HepG2 (cell line): ENCODE results near the gene LEPROT. TPM values are rescaled to one million over a fixed set of nuclear protein-coding genes. Genes with fewer than 3 reads are reported as not detected.
A peak's percentile ranks its signal among the peaks of the same experiment; 100 is the strongest.

Source experiments
- ATRX ChIP-seq: sonication (generic); formaldehyde crosslinking; IDR thresholded peaks from 2 replicates; pipeline ENCODE4 v1.4.0; 2020; ENCODE audit warnings: missing genetic modification reagents, borderline replicate concordance
- BORCS8-MEF2B ChIP-seq: sonication (generic); formaldehyde crosslinking; IDR thresholded peaks from 2 replicates; pipeline ENCODE4 v1.8.0; 2022; ENCODE audit warnings: mild to moderate bottlenecking, missing genetic modification reagents
- CAMTA2 ChIP-seq: sonication (generic); formaldehyde crosslinking; IDR thresholded peaks from 2 replicates; pipeline ENCODE4 v1.4.0; 2020; ENCODE audit warnings: mild to moderate bottlenecking, missing genetic modification reagents, borderline replicate concordance
- CREB1 ChIP-seq, 2 experiments: fragments of 450-650 bp in 1 of 2; IDR thresholded peaks; 2 replicates each; pipeline ENCODE4 v1.6.1; 2016 to 2017; ENCODE audit warnings: control low read depth in 1 of 2, mild to moderate bottlenecking in 1 of 2, missing compliant biosample characterization in 1 of 2, missing genetic modification characterization in 1 of 2
- CREB3 ChIP-seq: sonication (generic); formaldehyde crosslinking; IDR thresholded peaks from 2 replicates; pipeline ENCODE4 v1.5.0; 2020; ENCODE audit warnings: missing genetic modification reagents
- GATAD2A ChIP-seq: IDR thresholded peaks from 2 replicates; pipeline ENCODE4 v1.6.1; 2016
- HBP1 ChIP-seq: IDR thresholded peaks from 2 replicates; pipeline ENCODE4 v1.6.1; 2016; ENCODE audit warnings: low read depth, control low read depth
- HDAC6 ChIP-seq: fragments of 200-600 bp; sonication (generic); IDR thresholded peaks from 2 replicates; pipeline ENCODE4 v1.7.0; 2017; ENCODE audit warnings: mild to moderate bottlenecking, antibody characterized with exemption, low read length, low read depth
- MXD4 ChIP-seq: IDR thresholded peaks from 2 replicates; pipeline ENCODE4 v1.6.1; 2016; ENCODE audit warnings: mild to moderate bottlenecking, missing biosample characterization, missing genetic modification reagents
- NR3C1 ChIP-seq: sonication (generic); formaldehyde crosslinking; IDR thresholded peaks from 2 replicates; pipeline ENCODE4 v1.4.0; 2020; ENCODE audit warnings: missing genetic modification reagents
- PPARG ChIP-seq: conservative IDR thresholded peaks from 2 replicates; pipeline ENCODE4 v1.6.1; 2016; ENCODE audit warnings: missing biosample characterization, missing genetic modification reagents
- PRPF4 ChIP-seq: fragments of 200-400 bp; formaldehyde crosslinking; IDR thresholded peaks from 2 replicates; pipeline ENCODE4 v1.6.1; 2016; ENCODE audit warnings: low read length, low read depth; ENCODE audit not compliant: poor library complexity, severe bottlenecking
- SALL1 ChIP-seq: sonication (generic); formaldehyde crosslinking; IDR thresholded peaks from 2 replicates; pipeline ENCODE4 v1.8.0; 2022; ENCODE audit warnings: mild to moderate bottlenecking, missing genetic modification reagents
- SIX4 ChIP-seq: sonication (generic); formaldehyde crosslinking; IDR thresholded peaks from 2 replicates; pipeline ENCODE4 v1.4.0; 2020; ENCODE audit warnings: missing genetic modification reagents
- TAF1 ChIP-seq: sonication (generic); formaldehyde crosslinking; IDR thresholded peaks from 2 replicates; pipeline ENCODE4 v1.4.0; 2020; ENCODE audit warnings: missing genetic modification reagents
- TOE1 ChIP-seq: sonication (generic); formaldehyde crosslinking; IDR thresholded peaks from 2 replicates; pipeline ENCODE4 v1.4.0; 2020; ENCODE audit warnings: mild to moderate bottlenecking, missing genetic modification reagents
- YEATS2 ChIP-seq: sonication (generic); formaldehyde crosslinking; IDR thresholded peaks from 2 replicates; pipeline ENCODE4 v1.4.0; 2020; ENCODE audit warnings: missing genetic modification reagents, borderline replicate concordance
- ZNF160 ChIP-seq: sonication (generic); formaldehyde crosslinking; IDR thresholded peaks from 2 replicates; pipeline ENCODE4 v1.8.0; 2022; ENCODE audit warnings: mild to moderate bottlenecking, inconsistent platforms, missing genetic modification reagents
- ZNF17 ChIP-seq: sonication (generic); formaldehyde crosslinking; IDR thresholded peaks from 2 replicates; pipeline ENCODE4 v1.5.0; 2020; ENCODE audit warnings: mild to moderate bottlenecking, missing genetic modification reagents
- ZNF256 ChIP-seq: sonication (generic); formaldehyde crosslinking; conservative IDR thresholded peaks from 2 replicates; pipeline ENCODE4 v1.4.0; 2020; ENCODE audit warnings: missing genetic modification reagents
- ZNF275 ChIP-seq: sonication (generic); formaldehyde crosslinking; IDR thresholded peaks from 2 replicates; pipeline ENCODE4 v1.8.0; 2022; ENCODE audit warnings: missing genetic modification reagents, mild to moderate bottlenecking, inconsistent platforms, borderline replicate concordance
- ZNF326 ChIP-seq: sonication (generic); formaldehyde crosslinking; IDR thresholded peaks from 2 replicates; pipeline ENCODE4 v1.4.0; 2020; ENCODE audit warnings: missing genetic modification reagents, borderline replicate concordance
- ZNF446 ChIP-seq: sonication (generic); formaldehyde crosslinking; IDR thresholded peaks from 2 replicates; pipeline ENCODE4 v1.5.0; 2020; ENCODE audit warnings: mild to moderate bottlenecking, missing genetic modification reagents
- ZNF781 ChIP-seq: sonication (generic); formaldehyde crosslinking; IDR thresholded peaks from 2 replicates; pipeline ENCODE4 v1.5.1; 2020; ENCODE audit warnings: borderline replicate concordance, mild to moderate bottlenecking, missing genetic modification reagents; ENCODE audit errors: not compliant biosample characterization
- ZNF891 ChIP-seq: sonication (generic); formaldehyde crosslinking; IDR thresholded peaks from 2 replicates; pipeline ENCODE4 v1.5.0; 2020; ENCODE audit warnings: mild to moderate bottlenecking, missing genetic modification reagents
- ZUFSP ChIP-seq: sonication (generic); formaldehyde crosslinking; IDR thresholded peaks from 2 replicates; pipeline ENCODE4 v1.9.0; 2021; ENCODE audit warnings: missing genetic modification reagents, mild to moderate bottlenecking, borderline replicate concordance
- polyA plus RNA-seq, 8 experiments: library from polyadenylated mRNA; depleted of rRNA in 3 of 8; stranded (reverse) in 7 of 8; unstranded in 1 of 8; fragments of >200 nt; fragmentation: Illumina TruSeq in 4 of 8; extraction: Trizol in 4 of 8; gene quantifications; 2 replicates each; pipeline versions ENCODE4 v1.2.1 to v1.2.3, GENCODE V29; 2011 to 2016; ENCODE audit warnings: low read depth in 4 of 8, missing spikeins in 1 of 8, mixed read lengths in 1 of 8; ENCODE audit not compliant: insufficient read depth in 1 of 8
- total RNA-seq, 5 experiments: library from RNA; depleted of rRNA; stranded (reverse); fragments of >200 nt; fragmentation: Illumina TruSeq; extraction: Trizol; gene quantifications; 2 replicates each; pipeline ENCODE4 v1.2.3, GENCODE V29; 2016; ENCODE audit warnings: low read depth in 1 of 5

LEPROT gene
- total and polyA plus RNA-seq, 2 of the 13 experiments (the other 11 are each of a cell fraction or from before 2014, with no cell fraction given), result 36.8 to 51.4 TPM

GRCh38 chr1:65420590-65421350, at the start of gene LEPROT, which contains the start of gene LEPR (continued):
- TF ChIP-seq SALL1 (CRISPR knock-in tag) (peak; percentile 78), PPARG (CRISPR knock-in tag) (no peak), ZNF781 (no peak), ZNF891 (no peak), GATAD2A (CRISPR knock-in tag) (no peak; the same call in 1 of the 2 replicates), HDAC6 (no peak), TAF1 (CRISPR knock-in tag) (peak; percentile 93), CAMTA2 (CRISPR knock-in tag) (no peak), SIX4 (CRISPR knock-in tag) (no peak), ATRX (CRISPR knock-in tag) (no peak), ZNF446 (CRISPR knock-in tag) (peak; percentile 41; the same call in 1 of the 2 replicates), ZNF326 (CRISPR knock-in tag) (no peak), CREB3 (CRISPR knock-in tag) (0 out of 2 replicates have a peak, but pooled peaks have one; percentile 50), ZNF256 (CRISPR knock-in tag) (no peak), YEATS2 (CRISPR knock-in tag) (peak; percentile 27; the same call in 1 of the 2 replicates), MXD4 (CRISPR knock-in tag) (peak; percentile 47; the same call in 1 of the 2 replicates), ZNF160 (CRISPR knock-in tag) (peak; percentile 84; the same call in 1 of the 2 replicates), CREB1 (IDR thresholded peaks at IDR 0.05) (no peak), CREB1 (CRISPR knock-in tag; IDR thresholded peaks at IDR 0.05) (peak; percentile 52; the same call in 1 of the 2 replicates), PRPF4 (no peak), TOE1 (CRISPR knock-in tag) (no peak), HBP1 (CRISPR knock-in tag) (peak; percentile 72), ZUFSP (CRISPR knock-in tag) (no peak), BORCS8-MEF2B (CRISPR knock-in tag) (no peak), NR3C1 (CRISPR knock-in tag) (no peak), ZNF275 (CRISPR knock-in tag) (peak; percentile 61; the same call in 1 of the 2 replicates), ZNF17 (CRISPR knock-in tag) (no peak)
